Stimulated activated CD4-positive, alpha-beta T cell treated with anti-CD3 and anti-CD28 coated beads, Interleukin-4, amount 100 ng/mL, for 4 hours (primary cell): ENCODE measurements around the gene TP73.
A peak's percentile ranks its signal among the peaks of the same experiment; 100 is the strongest.
"Not testable (repeated sequence)": the region's sequence is repeated elsewhere in the genome, so short reads cannot be mapped to it uniquely, and the experiment has no call there.

Experiments
- DNase-seq, 2 experiments: peaks; one replicate each; pipeline ENCODE4 v3.0.0-alpha.2; 2020

TP73 gene

GRCh38 chr1:3618881-3619671, 33.2 kb upstream of the TP73 start:
- peak; percentile 63 to 64 for DNase-seq

- DNase-seq, result no peak
Observed at GRCh38 chr1:3620708-3621107, 31.6 kb upstream of the TP73 start.

GRCh38 chr1:3621151-3621671, 31.1 kb upstream of the TP73 start:
- not testable (repeated sequence) for DNase-seq

GRCh38 chr1:3622102-3622501, 30.2 kb upstream of the TP73 start:
- not testable (repeated sequence) for DNase-seq

- no peak for DNase-seq
Observed at GRCh38 chr1:3623441-3624199, 28.7 kb upstream of the TP73 start.

GRCh38 chr1:3624200-3625136, 27.8 kb upstream of the TP73 start, which contains the start of gene TPRG1L:
Gene TPRG1L, plus strand, starts transcription at chr1:3625015. Its CDS starts 58 bp downstream, at chr1:3625073.
- peak; percentile 97 to 98 for DNase-seq

GRCh38 chr1:3625151-3625907, 27.0 kb upstream of the TP73 start:
- DNase-seq, result no peak

GRCh38 chr1:3626025-3626424, 26.3 kb upstream of the TP73 start:
- no peak for DNase-seq

- no peak for DNase-seq
Observed at GRCh38 chr1:3627515-3628253, 24.6 kb upstream of the TP73 start.

- DNase-seq, result no peak
Observed at GRCh38 chr1:3628445-3628844, 23.9 kb upstream of the TP73 start.

- DNase-seq, result no peak
Observed at GRCh38 chr1:3629561-3630160, 22.7 kb upstream of the TP73 start.

GRCh38 chr1:3630161-3630611, 22.1 kb upstream of the TP73 start:
- DNase-seq, result no peak

GRCh38 chr1:3630914-3631313, 21.4 kb upstream of the TP73 start:
- DNase-seq, result no peak

- no peak for DNase-seq
Observed at GRCh38 chr1:3631320-3632260, 20.7 kb upstream of the TP73 start.

GRCh38 chr1:3632298-3632697, 20.0 kb upstream of the TP73 start:
- no peak for DNase-seq

GRCh38 chr1:3632716-3633343, 19.5 kb upstream of the TP73 start:
- DNase-seq, result no peak

GRCh38 chr1:3633344-3634058, 18.8 kb upstream of the TP73 start:
- no peak for DNase-seq
